ENCODE measurements around the gene SPATA18.

The SPATA18 gene

GRCh38 chr4:52015366-52015765 is 35.7 kb upstream of the SPATA18 start:
- Histone ChIP-seq H2AFZ (ENCODE audit: low read depth) (no peak overlapping the region), H3K4me1 (ENCODE audit: low read depth, poor library complexity, severe bottlenecking) (no peaks in the 10 kb centered on the region), H3K4me2 (no peak overlapping the region), H4K20me1 (ENCODE audit: insufficient read depth) (no peaks in the 10 kb centered on the region), H3K4me3 (IDR thresholded peaks at IDR 0.05; ENCODE audit: insufficient read depth, low read depth, low read length) (no peak overlapping the region), H3K9ac (no peak overlapping the region), H3K36me3 (ENCODE audit: insufficient read depth) (no peaks in the 10 kb centered on the region), H3K27ac (no peak overlapping the region), H3K27me3 (ENCODE audit: insufficient read depth, low read depth) (no peaks in the 10 kb centered on the region), H3K79me2 (ENCODE audit: insufficient read depth, low read depth) (no peaks in the 10 kb centered on the region)
- no peak for TF ChIP-seq CTCF (conservative IDR thresholded peaks at IDR 0.05; ENCODE audit: low read depth, low read length)

GRCh38 chr4:52016981-52017380 is 34.1 kb upstream of the SPATA18 start:
- no peaks in the 10 kb centered on the region for H3K79me2 ChIP-seq (ENCODE audit: insufficient read depth, low read depth)
- H4K20me1 ChIP-seq (ENCODE audit: insufficient read depth) = no peaks in the 10 kb centered on the region
- no peaks in the 10 kb centered on the region for H3K36me3 ChIP-seq (ENCODE audit: insufficient read depth)
- H3K27me3 ChIP-seq (ENCODE audit: insufficient read depth, low read depth) = no peaks in the 10 kb centered on the region
- no peak overlapping the region for H3K27ac ChIP-seq
- H3K4me1 ChIP-seq (ENCODE audit: low read depth, poor library complexity, severe bottlenecking) = no peaks in the 10 kb centered on the region
- no peak overlapping the region for H2AFZ ChIP-seq (ENCODE audit: low read depth)
- H3K4me3 ChIP-seq (IDR thresholded peaks at IDR 0.05; ENCODE audit: insufficient read depth, low read depth, low read length) = no peak overlapping the region
- no peak overlapping the region for H3K4me2 ChIP-seq
- H3K9ac ChIP-seq = no peak overlapping the region
- no peak for TF ChIP-seq CTCF (conservative IDR thresholded peaks at IDR 0.05; ENCODE audit: low read depth, low read length)

- H2AFZ ChIP-seq (ENCODE audit: low read depth) = no peak overlapping the region
- no peaks in the 10 kb centered on the region for H4K20me1 ChIP-seq (ENCODE audit: insufficient read depth)
- H3K27me3 ChIP-seq (ENCODE audit: insufficient read depth, low read depth) = no peaks in the 10 kb centered on the region
- H3K4me2 ChIP-seq = no peak overlapping the region
- no peaks in the 10 kb centered on the region for H3K79me2 ChIP-seq (ENCODE audit: insufficient read depth, low read depth)
- no peak overlapping the region for H3K4me3 ChIP-seq (IDR thresholded peaks at IDR 0.05; ENCODE audit: insufficient read depth, low read depth, low read length)
- H3K36me3 ChIP-seq (ENCODE audit: insufficient read depth) = no peaks in the 10 kb centered on the region
- H3K9ac ChIP-seq = no peak overlapping the region
- H3K27ac ChIP-seq = no peak overlapping the region
- no peak for TF ChIP-seq CTCF (conservative IDR thresholded peaks at IDR 0.05; ENCODE audit: low read depth, low read length)
- H3K4me1 ChIP-seq (ENCODE audit: low read depth, poor library complexity, severe bottlenecking) = no peaks in the 10 kb centered on the region
Observed at GRCh38 chr4:52017814-52018213, 33.3 kb upstream of the SPATA18 start.

GRCh38 chr4:52019936-52020657 is 31.0 kb upstream of the SPATA18 start, which contains the start of gene LRRC66:
Gene LRRC66, minus strand, starts transcription at chr4:52020363. Its CDS starts 2,750 bp downstream, at chr4:52017613.
- Histone ChIP-seq H3K4me3 (IDR thresholded peaks at IDR 0.05; ENCODE audit: insufficient read depth, low read depth, low read length) (no peak within 1 kb of the TSS), H3K36me3 (ENCODE audit: insufficient read depth) (no peaks in the 10 kb centered on the region), H4K20me1 (ENCODE audit: insufficient read depth) (no peaks in the 10 kb centered on the region), H2AFZ (ENCODE audit: low read depth) (no peak within 1 kb of the TSS), H3K27me3 (ENCODE audit: insufficient read depth, low read depth) (no peaks in the 10 kb centered on the region), H3K27ac (no peak within 1 kb of the TSS), H3K4me2 (no peak within 1 kb of the TSS), H3K4me1 (ENCODE audit: low read depth, poor library complexity, severe bottlenecking) (no peaks in the 10 kb centered on the region), H3K79me2 (ENCODE audit: insufficient read depth, low read depth) (no peaks in the 10 kb centered on the region), H3K9ac (no peak within 1 kb of the TSS)
- TF ChIP-seq CTCF (conservative IDR thresholded peaks at IDR 0.05; ENCODE audit: low read depth, low read length) = no peak

Measured in KMS-11 (cell line).